Hepatic stellate cell (primary cell): Measurements from ENCODE around the gene TESK1.
"Not testable (repeated sequence)": the region's sequence is repeated elsewhere in the genome, so short reads cannot be mapped to it uniquely, and the experiment has no call there.

Experiments
- DNase-seq: peaks from one replicate; pipeline ENCODE4 v3.0.0; 2011; ENCODE audit warnings: low spot score

Gene TESK1

GRCh38 chr9:35615981-35616680 lies 11.1 kb downstream of the TESK1 start:
- no peak for DNase-seq

- peak; percentile 57 for DNase-seq
These were observed 11.8 kb downstream of the TESK1 start for GRCh38 chr9:35616681-35617459.

- peak; percentile 5 for DNase-seq
These were observed 12.5 kb downstream of the TESK1 start for GRCh38 chr9:35617548-35617947.

- no peak for DNase-seq
These were observed 13.3 kb downstream of the TESK1 start, which contains the start of gene CD72 for GRCh38 chr9:35618325-35618727. CD72 (minus strand) TSS chr9:35618413; CDS start chr9:35618303, 110 bp downstream.

- DNase-seq = no peak
These were observed 14.1 kb downstream of the TESK1 start for GRCh38 chr9:35618854-35619799.

GRCh38 chr9:35619800-35620158 lies 14.7 kb downstream of the TESK1 start:
- peak; percentile 3 for DNase-seq

GRCh38 chr9:35627575-35627974 lies 22.5 kb downstream of the TESK1 start:
- DNase-seq = no peak

GRCh38 chr9:35628389-35628991 lies 23.4 kb downstream of the TESK1 start:
- no peak for DNase-seq

GRCh38 chr9:35629597-35629996 lies 24.5 kb downstream of the TESK1 start:
- no peak for DNase-seq

- DNase-seq = no peak
These were observed 30.7 kb downstream of the TESK1 start for GRCh38 chr9:35635730-35636129.

GRCh38 chr9:35636135-35636876 lies 31.2 kb downstream of the TESK1 start:
- DNase-seq = no peak

GRCh38 chr9:35636877-35637246 lies 31.8 kb downstream of the TESK1 start:
- not testable (repeated sequence) for DNase-seq

- DNase-seq = not testable (repeated sequence)
These were observed 32.4 kb downstream of the TESK1 start for GRCh38 chr9:35637427-35637955.

- DNase-seq = not testable (repeated sequence)
These were observed 33.7 kb downstream of the TESK1 start for GRCh38 chr9:35638751-35639150.

GRCh38 chr9:35639225-35639624 lies 34.2 kb downstream of the TESK1 start:
- DNase-seq = not testable (repeated sequence)

- no peak for DNase-seq
These were observed 34.6 kb downstream of the TESK1 start for GRCh38 chr9:35639631-35640030.

- not testable (repeated sequence) for DNase-seq
These were observed 35.4 kb downstream of the TESK1 start for GRCh38 chr9:35640431-35640830.

- not testable (repeated sequence) for DNase-seq
These were observed 36.4 kb downstream of the TESK1 start for GRCh38 chr9:35641478-35641877.

- DNase-seq = no peak
These were observed 38.0 kb downstream of the TESK1 start for GRCh38 chr9:35643046-35643445.

GRCh38 chr9:35645736-35646135 lies 40.7 kb downstream of the TESK1 start:
- DNase-seq = not testable (repeated sequence)

- DNase-seq = no peak
These were observed 41.1 kb downstream of the TESK1 start for GRCh38 chr9:35646153-35646532.
